Hepatocyte (in vitro differentiated cells): Measurements from ENCODE around the gene KIRREL1. TPM values are rescaled to one million over a fixed set of nuclear protein-coding genes. Genes with fewer than 3 reads are reported as not detected.
A peak's percentile ranks its signal among the peaks of the same experiment; 100 is the strongest.

Experiments used
- DNase-seq: peaks from one replicate; pipeline ENCODE4 v3.0.0-alpha.2; 2016; ENCODE audit warnings: low spot score
- H2AFZ ChIP-seq: fragments of 200-600 bp; sonication (generic); 2 replicates; pipeline ENCODE4 v1.6.0; 2016; ENCODE audit warnings: antibody characterized with exemption, mild to moderate bottlenecking
- H3K27ac ChIP-seq: fragments of 200-600 bp; sonication (generic); 2 replicates; pipeline ENCODE4 v1.5.1; 2016; ENCODE audit warnings: mild to moderate bottlenecking
- H3K27me3 ChIP-seq: fragments of 200-600 bp; sonication (generic); 2 replicates; pipeline ENCODE4 v1.6.1; 2016
- H3K36me3 ChIP-seq: fragments of 200-600 bp; sonication (generic); replicated peaks from 2 replicates; pipeline ENCODE4 v1.5.1; 2016; ENCODE audit warnings: low read depth; ENCODE audit not compliant: insufficient read depth
- H3K4me1 ChIP-seq: fragments of 200-600 bp; sonication (generic); 2 replicates; pipeline ENCODE4 v1.5.1; 2016; ENCODE audit warnings: mild to moderate bottlenecking, moderate library complexity; ENCODE audit not compliant: insufficient read depth
- H3K4me2 ChIP-seq: fragments of 200-600 bp; sonication (generic); 2 replicates; pipeline ENCODE4 v1.6.0; 2016
- H3K4me3 ChIP-seq: fragments of 200-600 bp; sonication (generic); 2 replicates; pipeline ENCODE4 v1.5.1; 2016; ENCODE audit warnings: mild to moderate bottlenecking
- H3K79me2 ChIP-seq: fragments of 200-600 bp; sonication (generic); 2 replicates; pipeline ENCODE4 v1.6.0; 2017; ENCODE audit warnings: mild to moderate bottlenecking
- H3K9me2 ChIP-seq: fragments of 200-600 bp; sonication (generic); replicated peaks from 2 replicates; pipeline ENCODE4 v1.6.0; 2017; ENCODE audit warnings: mild to moderate bottlenecking; ENCODE audit not compliant: insufficient read depth
- H3K9me3 ChIP-seq: fragments of 200-600 bp; sonication (generic); 2 replicates; pipeline ENCODE4 v1.5.1; 2016; ENCODE audit warnings: low read depth, mild to moderate bottlenecking
- H4K20me1 ChIP-seq: fragments of 200-600 bp; sonication (generic); 2 replicates; pipeline ENCODE4 v1.6.0; 2016; ENCODE audit warnings: mild to moderate bottlenecking; ENCODE audit not compliant: insufficient read depth, poor library complexity, severe bottlenecking
- EZH2 ChIP-seq: fragments of 200-600 bp; sonication (generic); IDR thresholded peaks from 2 replicates; pipeline ENCODE4 v1.6.1; 2016; ENCODE audit warnings: antibody characterized with exemption, mild to moderate bottlenecking, borderline replicate concordance
- EZH2phosphoT487 ChIP-seq: fragments of 200-600 bp; sonication (generic); IDR thresholded peaks from one replicate; pipeline ENCODE4 v1.6.1; 2018; ENCODE audit warnings: antibody characterized with exemption, mild to moderate bottlenecking, low read depth, moderate library complexity; ENCODE audit not compliant: unreplicated experiment, severe bottlenecking
- WGBS: methylation state at CpG from one replicate; pipeline ENCODE4 v1.1.6; 2016; ENCODE audit warnings: low lambda C conversion rate; ENCODE audit errors: missing lambda C conversion rate; 5-methylcytosine and 5-hydroxymethylcytosine counted together
- polyA plus RNA-seq: library from polyadenylated mRNA; unstranded; fragments of >200 nt; fragmentation: Nextera tagmentation; extraction: Ambion mirVana; gene quantifications from 2 replicates; pipeline ENCODE4 v1.2.1, GENCODE V29; 2016
- total RNA-seq: library from RNA; depleted of rRNA; stranded (reverse); fragments of >200 nt; gene quantifications from 2 replicates; pipeline ENCODE4 v1.2.3, GENCODE V29; 2014
- TF ChIP-seq, protein P1 (sequence below): fragments of 200-600 bp; sonication (generic); IDR thresholded peaks from 2 replicates; pipeline ENCODE4 v1.5.1; 2016; ENCODE audit warnings: antibody characterized with exemption, mild to moderate bottlenecking; ENCODE audit not compliant: poor library complexity

KIRREL1 gene
- total and polyA plus RNA-seq, 2 experiments from 2014 or later, result 20.4 to 47.1 TPM

DNA sequence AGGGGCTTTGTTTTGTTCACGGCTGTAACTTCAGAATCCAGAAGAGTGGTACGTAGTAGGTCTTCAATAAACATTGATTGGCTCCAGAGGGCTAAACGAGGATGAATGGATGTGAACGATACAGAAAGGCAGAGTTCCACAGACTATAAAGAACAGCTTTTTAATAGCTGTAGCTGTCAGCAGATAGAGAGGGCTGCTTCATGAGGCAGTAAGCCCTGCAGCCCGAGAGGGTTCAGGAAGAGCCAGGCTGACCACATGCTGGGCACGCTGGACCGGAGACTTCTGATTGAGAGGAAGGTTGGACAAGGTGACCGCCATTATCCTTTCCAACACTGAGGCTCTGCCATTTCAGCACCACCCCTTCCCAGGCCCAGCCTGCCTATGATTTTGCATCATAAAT lies 45.3 kb downstream of the KIRREL1 start:
- TF ChIP-seq, protein P1, sequence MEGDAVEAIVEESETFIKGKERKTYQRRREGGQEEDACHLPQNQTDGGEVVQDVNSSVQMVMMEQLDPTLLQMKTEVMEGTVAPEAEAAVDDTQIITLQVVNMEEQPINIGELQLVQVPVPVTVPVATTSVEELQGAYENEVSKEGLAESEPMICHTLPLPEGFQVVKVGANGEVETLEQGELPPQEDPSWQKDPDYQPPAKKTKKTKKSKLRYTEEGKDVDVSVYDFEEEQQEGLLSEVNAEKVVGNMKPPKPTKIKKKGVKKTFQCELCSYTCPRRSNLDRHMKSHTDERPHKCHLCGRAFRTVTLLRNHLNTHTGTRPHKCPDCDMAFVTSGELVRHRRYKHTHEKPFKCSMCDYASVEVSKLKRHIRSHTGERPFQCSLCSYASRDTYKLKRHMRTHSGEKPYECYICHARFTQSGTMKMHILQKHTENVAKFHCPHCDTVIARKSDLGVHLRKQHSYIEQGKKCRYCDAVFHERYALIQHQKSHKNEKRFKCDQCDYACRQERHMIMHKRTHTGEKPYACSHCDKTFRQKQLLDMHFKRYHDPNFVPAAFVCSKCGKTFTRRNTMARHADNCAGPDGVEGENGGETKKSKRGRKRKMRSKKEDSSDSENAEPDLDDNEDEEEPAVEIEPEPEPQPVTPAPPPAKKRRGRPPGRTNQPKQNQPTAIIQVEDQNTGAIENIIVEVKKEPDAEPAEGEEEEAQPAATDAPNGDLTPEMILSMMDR, result no peak
- TF ChIP-seq EZH2 (no peak), EZH2phosphoT487 (no peak)
- no peak overlapping the region for H3K27ac ChIP-seq
- H3K9me2 ChIP-seq, result no peaks in the 10 kb centered on the region
- no peak overlapping the region for H3K4me3 ChIP-seq
- H3K27me3 ChIP-seq, result no peaks in the 10 kb centered on the region
- DNase-seq, result no peak
- H3K36me3 ChIP-seq, result no peaks in the 10 kb centered on the region
- no peak overlapping the region for H3K4me2 ChIP-seq
- peaks cover 76% of the 10 kb centered on the region for H3K79me2 ChIP-seq
- peaks cover 5% of the 10 kb centered on the region for H3K4me1 ChIP-seq
- WGBS, result 83% methylated on average over 8 of the region's 8 CpGs
- H4K20me1 ChIP-seq, result peaks cover 17% of the 10 kb centered on the region
- H3K9me3 ChIP-seq, result no peaks in the 10 kb centered on the region
- no peak overlapping the region for H2AFZ ChIP-seq

DNA sequence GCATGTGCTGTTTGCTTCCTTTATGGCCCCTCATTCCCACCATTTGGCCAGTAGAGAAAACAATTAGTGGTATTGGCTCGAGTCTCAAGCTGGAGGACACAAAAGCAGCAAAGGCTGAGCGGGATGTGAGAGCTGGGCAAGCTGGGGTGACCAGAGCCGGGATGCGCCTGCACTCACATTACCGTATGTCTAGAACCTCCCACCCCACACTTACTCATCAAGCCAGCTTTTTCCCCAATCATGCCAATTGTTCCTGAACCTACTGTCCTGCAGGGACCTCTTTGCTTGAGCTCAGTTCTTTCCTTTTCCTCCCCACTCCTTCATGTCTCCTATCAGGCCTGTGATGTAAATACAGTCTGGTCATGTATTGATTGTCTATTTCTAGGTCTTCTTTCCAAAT lies 45.9 kb downstream of the KIRREL1 start:
- Histone ChIP-seq H3K36me3 (no peaks in the 10 kb centered on the region), H3K4me3 (no peak overlapping the region), H3K9me2 (no peaks in the 10 kb centered on the region), H4K20me1 (peaks cover 18% of the 10 kb centered on the region), H3K9me3 (no peaks in the 10 kb centered on the region), H3K4me1 (peaks cover 5% of the 10 kb centered on the region), H3K27ac (no peak overlapping the region), H2AFZ (no peak overlapping the region), H3K27me3 (no peaks in the 10 kb centered on the region), H3K4me2 (no peak overlapping the region), H3K79me2 (peaks cover 79% of the 10 kb centered on the region)
- 69% methylated on average over 5 of the region's 5 CpGs for WGBS
- no peak for DNase-seq
- TF ChIP-seq, protein P1, result no peak
- TF ChIP-seq EZH2 (no peak), EZH2phosphoT487 (no peak)

GRCh38 chr1:158040323-158040722 lies 46.9 kb downstream of the KIRREL1 start:
- H3K4me2 ChIP-seq, result no peak overlapping the region
- H2AFZ ChIP-seq, result no peak overlapping the region
- DNase-seq, result no peak
- H3K27me3 ChIP-seq, result no peaks in the 10 kb centered on the region
- H3K9me3 ChIP-seq, result no peaks in the 10 kb centered on the region
- no peak overlapping the region for H3K4me3 ChIP-seq
- no peaks in the 10 kb centered on the region for H3K36me3 ChIP-seq
- H4K20me1 ChIP-seq, result peaks cover 18% of the 10 kb centered on the region
- TF ChIP-seq, protein P1, result no peak
- no peak for TF ChIP-seq EZH2phosphoT487
- no peak overlapping the region for H3K27ac ChIP-seq
- H3K4me1 ChIP-seq, result peaks cover 7% of the 10 kb centered on the region
- H3K9me2 ChIP-seq, result no peaks in the 10 kb centered on the region
- peaks cover 80% of the 10 kb centered on the region for H3K79me2 ChIP-seq

DNA sequence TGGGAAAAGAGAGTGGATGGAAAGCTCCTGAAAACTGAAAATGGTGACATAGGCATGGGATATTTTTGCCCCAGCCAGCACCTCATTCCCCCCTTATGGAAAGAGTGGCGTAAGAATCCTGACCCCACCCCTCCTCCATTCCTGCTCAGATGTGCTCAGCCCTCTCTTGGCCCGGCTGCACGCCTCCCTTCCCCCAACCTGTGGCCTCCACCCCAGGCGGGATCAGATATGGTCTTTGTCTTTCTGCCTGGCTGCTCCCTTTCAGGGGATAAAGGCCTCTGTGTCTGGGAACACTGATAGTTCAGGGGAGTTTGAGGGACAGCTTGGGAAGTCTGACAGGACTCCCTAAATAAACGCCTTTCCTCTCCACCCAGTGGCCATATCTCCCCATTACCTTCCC lies 49.8 kb downstream of the KIRREL1 start:
- Histone ChIP-seq H3K4me2 (no peak overlapping the region), H4K20me1 (peaks cover 13% of the 10 kb centered on the region), H3K9me2 (no peaks in the 10 kb centered on the region), H3K36me3 (no peaks in the 10 kb centered on the region), H3K9me3 (no peaks in the 10 kb centered on the region), H3K27me3 (no peaks in the 10 kb centered on the region), H3K27ac (peak overlapping the region; percentile 31), H2AFZ (no peak overlapping the region), H3K4me1 (peaks cover 9% of the 10 kb centered on the region), H3K79me2 (peaks cover 86% of the 10 kb centered on the region), H3K4me3 (no peak overlapping the region)
- WGBS, result 58% methylated on average over 5 of the region's 5 CpGs
- TF ChIP-seq EZH2, result no peak
- TF ChIP-seq EZH2phosphoT487, result no peak
- TF ChIP-seq, protein P1, result no peak
- DNase-seq, result peak; percentile 26
